GM12878 (cell line): ENCODE measurements around the gene RPL31. TPM values are rescaled to one million over a fixed set of nuclear protein-coding genes. Genes with fewer than 3 reads are reported as not detected.

Experiments used
- ATF3 ChIP-seq: IDR thresholded peaks from 2 replicates; pipeline ENCODE4 v1.6.1; 2011; ENCODE audit warnings: low read depth, mild to moderate bottlenecking, low read length, moderate library complexity, borderline replicate concordance; ENCODE audit errors: extremely low read depth
- BCLAF1 ChIP-seq: fragments of 450-650 bp; IDR thresholded peaks from 2 replicates; pipeline ENCODE4 v1.6.1; 2017; ENCODE audit warnings: antibody characterized with exemption, mild to moderate bottlenecking, moderate library complexity
- NBN ChIP-seq: fragments of 450-650 bp; IDR thresholded peaks from 2 replicates; pipeline ENCODE4 v1.6.1; 2016
- NFIC ChIP-seq: IDR thresholded peaks from 2 replicates; pipeline ENCODE4 v1.6.1; 2012; ENCODE audit warnings: low read depth, mild to moderate bottlenecking, inconsistent platforms, low read length, moderate library complexity
- SIN3A ChIP-seq: IDR thresholded peaks from 2 replicates; pipeline ENCODE4 v1.6.1; 2012; ENCODE audit warnings: low read depth, low read length, improper control_type of control experiment
- STAT3 ChIP-seq: IDR thresholded peaks from 2 replicates; pipeline ENCODE4 v1.6.1; 2011; ENCODE audit warnings: low read depth, low read length, improper control_type of control experiment
- WRNIP1 ChIP-seq: IDR thresholded peaks from 2 replicates; pipeline ENCODE4 v1.6.1; 2011; ENCODE audit warnings: low read depth, low read length, improper control_type of control experiment, borderline replicate concordance
- ZZZ3 ChIP-seq: IDR thresholded peaks from 2 replicates; pipeline ENCODE4 v1.6.1; 2011; ENCODE audit warnings: low read depth; ENCODE audit not compliant: control insufficient read depth, insufficient read length
- polyA plus RNA-seq, 11 experiments: library from polyadenylated mRNA; depleted of rRNA in 4 of 11; unstranded in 6 of 11; stranded (reverse) in 5 of 11; fragments of >200 nt; fragmentation: Nextera tagmentation in 4 of 11; fragmentation: Illumina TruSeq in 1 of 11; extraction: Ambion mirVana in 4 of 11; extraction: Trizol in 1 of 11; gene quantifications; 1 replicate in 1 of 11; 2 replicates in 10 of 11; pipeline versions ENCODE4 v1.2.1 to v1.2.3, GENCODE V29; 2011 to 2016; ENCODE audit warnings: inconsistent platforms in 2 of 11, missing spikeins in 2 of 11, low read depth in 1 of 11
- total RNA-seq, 4 experiments: library from RNA; depleted of rRNA in 3 of 4; stranded (reverse); fragments of >200 nt in 3 of 4; fragmentation: Illumina TruSeq in 1 of 4; extraction: Trizol in 1 of 4; gene quantifications; 2 replicates each; pipeline versions ENCODE4 v1.2.1 to v1.2.3, GENCODE V29; 2013 to 2021
- TF ChIP-seq, protein P1 (sequence below): fragments of 450-650 bp; IDR thresholded peaks from 2 replicates; pipeline ENCODE4 v1.6.1; 2016; ENCODE audit warnings: mild to moderate bottlenecking
- TF ChIP-seq, protein P2 (sequence below): fragments of 450-650 bp; conservative IDR thresholded peaks from 2 replicates; pipeline ENCODE4 v1.6.1; 2017; ENCODE audit warnings: mild to moderate bottlenecking, moderate library complexity

The RPL31 gene
- total and polyA plus RNA-seq, 10 of the 15 experiments (the other 5 are each of a cell fraction or from before 2014, with no cell fraction given): 1,643 to 8,551 (median 2,208) TPM

DNA sequence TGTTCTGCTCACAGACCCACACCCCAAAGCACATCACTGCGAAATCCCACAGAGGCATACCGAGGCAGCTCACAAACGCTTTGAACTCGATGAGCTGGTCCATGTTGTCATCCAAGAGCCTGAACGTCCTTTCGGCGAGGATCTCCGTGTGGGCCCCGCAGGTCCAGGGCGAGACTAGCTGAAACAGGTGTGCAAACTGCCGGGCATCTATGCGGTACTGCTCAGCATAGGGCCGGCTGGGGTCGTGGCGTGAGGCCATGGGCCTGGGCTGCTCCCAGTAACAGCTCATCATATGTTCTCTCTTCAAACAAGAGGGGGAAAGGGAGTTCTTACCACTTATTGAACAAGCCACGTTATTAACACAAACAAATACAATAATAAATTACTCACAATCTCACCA is 20.1 kb downstream of the RPL31 start (continued):
- TF ChIP-seq, protein P1, sequence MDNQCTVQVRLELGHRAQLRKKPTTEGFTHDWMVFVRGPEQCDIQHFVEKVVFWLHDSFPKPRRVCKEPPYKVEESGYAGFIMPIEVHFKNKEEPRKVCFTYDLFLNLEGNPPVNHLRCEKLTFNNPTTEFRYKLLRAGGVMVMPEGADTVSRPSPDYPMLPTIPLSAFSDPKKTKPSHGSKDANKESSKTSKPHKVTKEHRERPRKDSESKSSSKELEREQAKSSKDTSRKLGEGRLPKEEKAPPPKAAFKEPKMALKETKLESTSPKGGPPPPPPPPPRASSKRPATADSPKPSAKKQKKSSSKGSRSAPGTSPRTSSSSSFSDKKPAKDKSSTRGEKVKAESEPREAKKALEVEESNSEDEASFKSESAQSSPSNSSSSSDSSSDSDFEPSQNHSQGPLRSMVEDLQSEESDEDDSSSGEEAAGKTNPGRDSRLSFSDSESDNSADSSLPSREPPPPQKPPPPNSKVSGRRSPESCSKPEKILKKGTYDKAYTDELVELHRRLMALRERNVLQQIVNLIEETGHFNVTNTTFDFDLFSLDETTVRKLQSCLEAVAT: no peak
- no peak for TF ChIP-seq STAT3
- TF ChIP-seq ZZZ3: no peak
- TF ChIP-seq SIN3A: no peak
- TF ChIP-seq ATF3: no peak
- no peak for TF ChIP-seq WRNIP1
- TF ChIP-seq, protein P2, sequence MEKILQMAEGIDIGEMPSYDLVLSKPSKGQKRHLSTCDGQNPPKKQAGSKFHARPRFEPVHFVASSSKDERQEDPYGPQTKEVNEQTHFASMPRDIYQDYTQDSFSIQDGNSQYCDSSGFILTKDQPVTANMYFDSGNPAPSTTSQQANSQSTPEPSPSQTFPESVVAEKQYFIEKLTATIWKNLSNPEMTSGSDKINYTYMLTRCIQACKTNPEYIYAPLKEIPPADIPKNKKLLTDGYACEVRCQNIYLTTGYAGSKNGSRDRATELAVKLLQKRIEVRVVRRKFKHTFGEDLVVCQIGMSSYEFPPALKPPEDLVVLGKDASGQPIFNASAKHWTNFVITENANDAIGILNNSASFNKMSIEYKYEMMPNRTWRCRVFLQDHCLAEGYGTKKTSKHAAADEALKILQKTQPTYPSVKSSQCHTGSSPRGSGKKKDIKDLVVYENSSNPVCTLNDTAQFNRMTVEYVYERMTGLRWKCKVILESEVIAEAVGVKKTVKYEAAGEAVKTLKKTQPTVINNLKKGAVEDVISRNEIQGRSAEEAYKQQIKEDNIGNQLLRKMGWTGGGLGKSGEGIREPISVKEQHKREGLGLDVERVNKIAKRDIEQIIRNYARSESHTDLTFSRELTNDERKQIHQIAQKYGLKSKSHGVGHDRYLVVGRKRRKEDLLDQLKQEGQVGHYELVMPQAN: no peak
- TF ChIP-seq NFIC: no peak
- TF ChIP-seq NBN: no peak
- no peak for TF ChIP-seq BCLAF1
